Endothelial cell of umbilical vein (primary cell): ENCODE data around the gene ULK1. TPM values are rescaled to one million over a fixed set of nuclear protein-coding genes. Genes with fewer than 3 reads are reported as not detected.
A peak's percentile ranks its signal among the peaks of the same experiment; 100 is the strongest.
"Not testable (repeated sequence)": the region's sequence is repeated elsewhere in the genome, so short reads cannot be mapped to it uniquely, and the experiment has no call there.

Source experiments
- BruUV-seq: library from RNA; stranded (reverse); fragments of 400-500 nt; replicated peaks from 2 replicates; lab custom pipeline; 2021; lab: Mats Ljungman, UMichigan
- CTCF ChIA-PET: fragments of 300-600, 350-600 bp; sonication (Branson Sonifier 250); formaldehyde crosslinking; loops from one replicate; lab custom pipeline; 2021; ENCODE audit warnings: antibody characterized with exemption, inconsistent platforms; lab: Charles Lee
- POLR2A ChIA-PET: fragments of 300-600, 350-600 bp; sonication (Branson Sonifier 250); formaldehyde crosslinking; loops from one replicate; lab custom pipeline; 2021; ENCODE audit warnings: antibody characterized with exemption, inconsistent platforms; lab: Charles Lee
- DNase-seq: peaks from one replicate; pipeline ENCODE4 v3.0.0-alpha.2; 2011; ENCODE audit warnings: low read depth, low spot score
- FAIRE-seq: peaks from 2 replicates; lab custom pipeline; 2011; peaks lifted over from hg19 to GRCh38; lab: Jason Lieb, UNC
- H2AFZ ChIP-seq: 2 replicates; pipeline ENCODE4 v1.6.0; 2012; ENCODE audit warnings: low read depth, low read length, control low read depth, inconsistent platforms
- H3K27ac ChIP-seq: 2 replicates; pipeline ENCODE4 v1.5.1; 2011; ENCODE audit warnings: low read depth, mild to moderate bottlenecking, control low read depth, low read length, moderate library complexity; ENCODE audit not compliant: insufficient read depth
- H3K27me3 ChIP-seq, 2 experiments: 2 replicates each; pipeline versions ENCODE4 v1.6.0 to v1.6.1; 2011; ENCODE audit warnings: low read length in 2 of 2, mixed read lengths in 1 of 2; ENCODE audit not compliant: control insufficient read depth in 2 of 2, insufficient read depth in 2 of 2
- H3K36me3 ChIP-seq, 2 experiments: 2 replicates in 1 of 2; 3 replicates in 1 of 2; pipeline ENCODE4 v1.5.1; 2011; ENCODE audit warnings: low read length in 2 of 2, mild to moderate bottlenecking in 1 of 2, moderate library complexity in 1 of 2; ENCODE audit not compliant: control insufficient read depth in 2 of 2, insufficient read depth in 2 of 2; ENCODE audit errors: extremely low read depth in 1 of 2
- H3K4me1 ChIP-seq: 3 replicates; pipeline ENCODE4 v1.5.1; 2011; ENCODE audit warnings: mild to moderate bottlenecking, low read length; ENCODE audit not compliant: control insufficient read depth, insufficient read depth; ENCODE audit errors: extremely low read depth
- H3K4me2 ChIP-seq: 2 replicates; pipeline ENCODE4 v1.6.1; 2011; ENCODE audit warnings: low read length, control low read depth, mixed read lengths; ENCODE audit not compliant: insufficient read depth
- H3K4me3 ChIP-seq, 3 experiments: fragments of 200-600 bp in 1 of 3; sonication (generic), shearing (Covaris generic) in 1 of 3; replicated peaks in 1 of 3; 2 replicates each; pipeline ENCODE4 v1.5.1; 2011 to 2016; ENCODE audit warnings: control low read depth in 3 of 3, low read length in 3 of 3, mild to moderate bottlenecking in 2 of 3, inconsistent platforms in 1 of 3, low read depth in 1 of 3, moderate library complexity in 1 of 3; ENCODE audit not compliant: insufficient read depth in 1 of 3
- H3K79me2 ChIP-seq: 2 replicates; pipeline ENCODE4 v1.6.0; 2012; ENCODE audit warnings: low read length, inconsistent platforms; ENCODE audit not compliant: control insufficient read depth, insufficient read depth
- H3K9ac ChIP-seq: replicated peaks from 2 replicates; pipeline ENCODE3; 2011; ENCODE audit warnings: low read length, control low read depth; ENCODE audit not compliant: insufficient read depth; ENCODE audit errors: extremely low read depth
- H3K9me1 ChIP-seq: replicated peaks from 3 replicates; pipeline ENCODE4 v1.6.0; 2011; ENCODE audit warnings: mild to moderate bottlenecking, low read length; ENCODE audit not compliant: control insufficient read depth, insufficient read depth; ENCODE audit errors: extremely low read depth
- H3K9me3 ChIP-seq: replicated peaks from 2 replicates; pipeline ENCODE4 v1.5.1; 2012; ENCODE audit warnings: low read length, inconsistent platforms; ENCODE audit not compliant: control insufficient read depth, insufficient read depth
- H4K20me1 ChIP-seq: replicated peaks from 2 replicates; pipeline ENCODE3; 2011; ENCODE audit warnings: mild to moderate bottlenecking, low read length; ENCODE audit not compliant: control insufficient read depth, insufficient read depth; ENCODE audit errors: extremely low read depth
- EZH2 ChIP-seq: IDR thresholded peaks from 2 replicates; pipeline ENCODE4 v1.6.1; 2012; ENCODE audit warnings: borderline replicate concordance, low read depth, mild to moderate bottlenecking, moderate library complexity, low read length, inconsistent platforms; ENCODE audit not compliant: severe bottlenecking
- FOS ChIP-seq: IDR thresholded peaks from 2 replicates; pipeline ENCODE4 v1.6.1; 2011; ENCODE audit warnings: mild to moderate bottlenecking, low read length, moderate library complexity, borderline replicate concordance; ENCODE audit not compliant: insufficient read depth
- GATA2 ChIP-seq: IDR thresholded peaks from 2 replicates; pipeline ENCODE4 v1.7.0; 2011; ENCODE audit warnings: low read depth, mild to moderate bottlenecking, moderate library complexity, mixed read lengths, low read length; ENCODE audit not compliant: insufficient read length, insufficient read depth
- JUN ChIP-seq: IDR thresholded peaks from 2 replicates; pipeline ENCODE4 v1.6.1; 2011; ENCODE audit warnings: borderline replicate concordance, low read depth; ENCODE audit not compliant: insufficient read length, insufficient read depth
- MYC ChIP-seq: IDR thresholded peaks from one replicate; pipeline ENCODE4 v1.6.1; 2011; ENCODE audit warnings: mild to moderate bottlenecking, low read depth, low read length
- POLR2A ChIP-seq: IDR thresholded peaks from 2 replicates; pipeline ENCODE4 v1.6.1; 2012; ENCODE audit warnings: low read depth, mild to moderate bottlenecking, control low read depth, low read length
- POLR2AphosphoS5 ChIP-seq: IDR thresholded peaks from 2 replicates; pipeline ENCODE4 v1.6.1; 2012; ENCODE audit warnings: low read depth, mild to moderate bottlenecking, control low read depth, low read length, moderate library complexity; ENCODE audit not compliant: insufficient read depth
- dilution Hi-C: fragments of 300-500 bp; cut with MboI; formaldehyde crosslinking; loops from one replicate; pipeline ENCODE4 v1.15.0; 2019; ENCODE audit warnings: low sequenced_read_pairs; ENCODE audit not compliant: extremely low pct_ligation_motif_present
- intact Hi-C: fragments of 100-400 bp; cut with micrococcal nuclease; formaldehyde crosslinking; loops from one replicate; pipeline ENCODE4 v1.10.0; 2022
- polyA plus RNA-seq, 4 experiments: library from polyadenylated mRNA; depleted of rRNA in 3 of 4; stranded (reverse) in 3 of 4; unstranded in 1 of 4; fragments of >200 nt; gene quantifications; 2 replicates each; pipeline versions ENCODE4 v1.2.1 to v1.2.3, GENCODE V29; 2011 to 2012; ENCODE audit warnings: missing spikeins in 1 of 4
- total RNA-seq: library from RNA; stranded (reverse); gene quantifications from 2 replicates; pipeline ENCODE4 v1.2.3, GENCODE V29; 2021
- TF ChIP-seq, protein P1 (sequence below): IDR thresholded peaks from 2 replicates; pipeline ENCODE4 v1.6.1; 2011; ENCODE audit not compliant: insufficient read depth, insufficient read length
- TF ChIP-seq, protein P2 (sequence below), 2 donors: IDR thresholded peaks; 1 replicate in 1 of 2; 2 replicates in 1 of 2; pipeline ENCODE4 v1.5.1; 2011; ENCODE audit warnings: low read length in 2 of 2, mild to moderate bottlenecking in 2 of 2, moderate library complexity in 2 of 2, control low read depth in 1 of 2, inconsistent platforms in 1 of 2, low read depth in 1 of 2; ENCODE audit not compliant: insufficient read depth in 1 of 2; ENCODE audit errors: extremely low read depth in 1 of 2

ULK1 gene
- total and polyA plus RNA-seq, 2 donors (not counting 3 experiments of a cell fraction or from before 2014, with no cell fraction given), result 14.4 to 38.2 TPM

DNA sequence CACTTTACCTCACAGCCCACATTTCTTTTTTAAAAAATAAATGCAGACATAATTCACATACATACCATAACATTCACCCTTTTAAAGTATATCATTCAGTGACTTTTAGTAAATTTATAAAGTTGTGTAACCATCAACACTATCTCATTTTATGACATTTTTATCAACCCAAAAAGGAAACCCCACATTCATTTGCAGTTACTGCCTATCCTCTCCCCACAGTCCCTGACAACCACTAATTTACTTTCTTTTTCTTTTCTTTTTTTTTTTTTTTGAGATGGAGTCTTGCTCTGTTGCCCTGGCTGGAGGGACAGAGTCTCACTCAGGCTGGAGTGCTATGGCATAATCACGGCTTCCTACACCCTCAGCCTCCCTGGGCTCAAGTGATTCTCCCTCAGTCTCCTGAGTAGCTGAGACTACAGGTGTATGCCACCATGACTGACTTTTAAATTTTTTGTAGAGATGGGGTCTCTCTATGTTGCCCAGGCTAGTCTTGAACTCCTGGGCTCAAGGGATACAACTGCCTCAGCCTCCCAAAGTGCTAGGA, 53.8 kb downstream of the ULK1 start:
- no TSS peak for BruUV-seq
- peaks cover 5% of the 10 kb centered on the region for H3K4me1 ChIP-seq
- no peak for TF ChIP-seq MYC
- no peak for TF ChIP-seq EZH2
- no peak for TF ChIP-seq FOS
- TF ChIP-seq, protein P1, sequence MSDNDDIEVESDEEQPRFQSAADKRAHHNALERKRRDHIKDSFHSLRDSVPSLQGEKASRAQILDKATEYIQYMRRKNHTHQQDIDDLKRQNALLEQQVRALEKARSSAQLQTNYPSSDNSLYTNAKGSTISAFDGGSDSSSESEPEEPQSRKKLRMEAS, result no peak
- TF ChIP-seq, protein P2, sequence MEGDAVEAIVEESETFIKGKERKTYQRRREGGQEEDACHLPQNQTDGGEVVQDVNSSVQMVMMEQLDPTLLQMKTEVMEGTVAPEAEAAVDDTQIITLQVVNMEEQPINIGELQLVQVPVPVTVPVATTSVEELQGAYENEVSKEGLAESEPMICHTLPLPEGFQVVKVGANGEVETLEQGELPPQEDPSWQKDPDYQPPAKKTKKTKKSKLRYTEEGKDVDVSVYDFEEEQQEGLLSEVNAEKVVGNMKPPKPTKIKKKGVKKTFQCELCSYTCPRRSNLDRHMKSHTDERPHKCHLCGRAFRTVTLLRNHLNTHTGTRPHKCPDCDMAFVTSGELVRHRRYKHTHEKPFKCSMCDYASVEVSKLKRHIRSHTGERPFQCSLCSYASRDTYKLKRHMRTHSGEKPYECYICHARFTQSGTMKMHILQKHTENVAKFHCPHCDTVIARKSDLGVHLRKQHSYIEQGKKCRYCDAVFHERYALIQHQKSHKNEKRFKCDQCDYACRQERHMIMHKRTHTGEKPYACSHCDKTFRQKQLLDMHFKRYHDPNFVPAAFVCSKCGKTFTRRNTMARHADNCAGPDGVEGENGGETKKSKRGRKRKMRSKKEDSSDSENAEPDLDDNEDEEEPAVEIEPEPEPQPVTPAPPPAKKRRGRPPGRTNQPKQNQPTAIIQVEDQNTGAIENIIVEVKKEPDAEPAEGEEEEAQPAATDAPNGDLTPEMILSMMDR (IDR thresholded peaks at IDR 0.05; ENCODE audit: extremely low read depth in 1 of 2, insufficient read depth in 1 of 2, low read depth in 1 of 2, low read length in 2 of 2), result no peak
- no peak for TF ChIP-seq POLR2A
- TF ChIP-seq GATA2, result no peak
- no peak for TF ChIP-seq POLR2AphosphoS5
- TF ChIP-seq JUN, result no peak
- no peak overlapping the region for H3K27ac ChIP-seq
- no peak for FAIRE-seq
- no peak overlapping the region for H3K4me3 ChIP-seq
- no peak for DNase-seq
- ChIA-PET CTCF (no interaction called here), POLR2A (no interaction called here)
- H3K36me3 ChIP-seq, result peaks cover 0 to 8% of the 10 kb centered on the region in 2 experiments
- H3K27me3 ChIP-seq, result no peaks in the 10 kb centered on the region
- peaks cover 29% of the 10 kb centered on the region for H3K79me2 ChIP-seq
- no peaks in the 10 kb centered on the region for H3K9me3 ChIP-seq
- dilution Hi-C loops (no loop called here), intact Hi-C loops (loop anchor here (2.0 to 5.0 kb wide), 3 partner anchors 117 to 1076 kb away; partner anchors contain the start of genes RAN and SFSWAP)
- no peak overlapping the region for H3K4me2 ChIP-seq
- H2AFZ ChIP-seq, result no peak overlapping the region
- no peak overlapping the region for H3K9ac ChIP-seq
- H4K20me1 ChIP-seq, result no peaks in the 10 kb centered on the region
- no peaks in the 10 kb centered on the region for H3K9me1 ChIP-seq

DNA sequence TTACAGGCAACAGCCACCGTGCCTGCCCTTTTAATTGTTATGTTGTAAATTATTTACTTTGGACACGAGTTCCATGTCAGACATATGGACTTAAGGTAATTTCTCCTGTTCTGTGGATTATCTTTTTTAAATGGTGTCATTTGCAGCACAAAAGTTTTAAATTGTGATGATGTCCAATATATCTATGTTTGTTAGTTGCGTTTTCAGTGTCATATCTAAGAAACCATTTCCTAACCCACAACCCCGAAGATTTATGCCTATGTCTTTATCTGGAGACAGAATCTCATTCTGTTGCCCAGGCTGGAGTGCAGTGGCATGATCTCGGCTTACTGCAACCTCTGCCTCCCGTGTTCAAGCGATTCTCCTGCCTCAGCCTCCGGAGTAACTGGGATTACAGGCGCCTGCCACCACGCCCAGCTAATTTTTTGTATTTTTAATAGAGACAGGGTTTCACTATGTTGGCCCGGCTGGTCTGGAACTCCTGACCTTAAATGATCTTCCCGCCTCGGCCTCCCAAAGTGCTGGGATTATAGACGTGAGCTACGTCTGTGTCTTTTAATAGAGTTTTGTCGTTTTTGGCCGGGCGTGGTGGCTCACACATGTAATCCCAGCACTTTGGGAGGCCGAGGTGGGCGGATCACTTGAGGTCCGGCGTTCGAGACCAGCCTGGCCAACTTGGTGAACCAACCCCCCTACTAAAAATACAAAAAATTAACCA, 54.5 kb downstream of the ULK1 start:
- POLR2A ChIA-PET, dilution Hi-C loops: not testable (repeated sequence)
- H3K4me2 ChIP-seq, result peak overlapping the region; percentile 9

More for the DNA sequence above, 54.5 kb downstream of the ULK1 start:
- not testable (repeated sequence) for H3K27me3 ChIP-seq, BruUV-seq, H4K20me1 ChIP-seq, H3K9me1 ChIP-seq, H3K9ac ChIP-seq, H3K9me3 ChIP-seq, H3K36me3 ChIP-seq, H3K4me1 ChIP-seq
- H3K27ac ChIP-seq, result peak overlapping the region; percentile 41
- FAIRE-seq (peak; percentile 8), DNase-seq (peak; percentile 20)
- peaks cover 36% of the 10 kb centered on the region for H3K79me2 ChIP-seq
- intact Hi-C loops, result loop anchor here (1.0 to 5.0 kb wide), 7 partner anchors 20 to 1077 kb away; partner anchors contain the start of genes PUS1, RAN and SFSWAP
- CTCF ChIA-PET, result interaction anchor here (1.0 to 1.5 kb wide), 4 partner anchors 13 to 113 kb away, joined by 4 to 6 read pairs (median 4); no protein-coding TSS in a partner anchor
- peak overlapping the region; percentile 96 for H2AFZ ChIP-seq
- H3K4me3 ChIP-seq, result peak overlapping the region in 1 of 3 experiments; percentile 50
